HG03196 (cell line): ENCODE results near the gene CEBPB.
"Not testable (repeated sequence)": the region's sequence is repeated elsewhere in the genome, so short reads cannot be mapped to it uniquely, and the experiment has no call there.

Source experiments
- ATAC-seq: cut with Tn5 transposase; IDR thresholded peaks from one replicate; pipeline ENCODE4 v1.9.1; 2021; ENCODE audit not compliant: unreplicated experiment

Gene CEBPB

GRCh38 chr20:50190251-50191064 is at the start of gene CEBPB:
Gene CEBPB (plus strand): TSS chr20:50190830. CDS start chr20:50191034, 204 bp downstream.
- ATAC-seq = no peak

GRCh38 chr20:50141018-50141675 is 49.5 kb upstream of the CEBPB start:
- no peak for ATAC-seq

- ATAC-seq = no peak
These were observed 48.6 kb upstream of the CEBPB start for GRCh38 chr20:50141811-50142561.

DNA sequence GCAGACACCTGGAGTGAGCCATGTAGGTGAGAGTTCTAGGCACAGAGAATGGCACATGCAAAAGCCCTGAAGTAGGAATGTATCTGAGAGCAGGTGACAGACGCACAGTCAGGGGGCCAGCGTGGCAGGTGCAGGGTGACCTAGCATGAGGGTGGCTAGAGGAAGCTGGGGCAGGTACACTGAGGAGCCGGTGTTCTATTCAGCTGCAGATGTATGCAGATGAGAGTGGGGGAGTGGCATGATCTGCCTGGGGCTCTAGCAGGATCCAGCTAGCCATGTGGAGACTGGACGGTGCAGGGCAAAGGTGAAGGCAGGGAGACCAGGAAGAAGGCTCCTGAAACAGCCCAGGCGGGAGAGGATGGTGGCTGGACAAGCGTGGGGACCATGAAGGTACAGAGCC is 47.8 kb upstream of the CEBPB start:
- ATAC-seq = no peak

DNA sequence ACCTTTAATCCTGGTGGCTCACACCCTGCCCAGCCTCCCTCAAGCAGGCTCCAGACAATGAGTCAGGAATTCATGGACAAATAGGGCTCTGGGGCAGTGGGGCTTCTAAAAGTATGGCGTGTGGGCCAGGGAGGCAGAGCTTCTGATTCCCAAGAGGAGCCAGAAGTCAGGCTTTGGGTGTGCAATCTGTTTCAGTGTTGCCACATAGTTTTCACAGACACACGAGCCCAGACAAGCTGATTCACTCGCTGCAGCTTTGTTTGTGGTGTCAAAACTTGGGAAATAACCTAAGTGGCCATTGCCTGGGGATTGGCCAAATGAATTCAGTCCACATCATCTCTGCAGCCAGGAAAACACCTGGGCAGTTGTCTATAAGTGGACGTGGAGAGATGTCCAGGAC is 46.3 kb upstream of the CEBPB start:
- ATAC-seq = no peak

GRCh38 chr20:50145566-50145965 is 45.1 kb upstream of the CEBPB start:
- no peak for ATAC-seq

GRCh38 chr20:50146214-50146613 is 44.4 kb upstream of the CEBPB start:
- ATAC-seq = no peak

- peak; percentile 58 for ATAC-seq
These were observed 43.6 kb upstream of the CEBPB start for GRCh38 chr20:50146732-50147662.

DNA sequence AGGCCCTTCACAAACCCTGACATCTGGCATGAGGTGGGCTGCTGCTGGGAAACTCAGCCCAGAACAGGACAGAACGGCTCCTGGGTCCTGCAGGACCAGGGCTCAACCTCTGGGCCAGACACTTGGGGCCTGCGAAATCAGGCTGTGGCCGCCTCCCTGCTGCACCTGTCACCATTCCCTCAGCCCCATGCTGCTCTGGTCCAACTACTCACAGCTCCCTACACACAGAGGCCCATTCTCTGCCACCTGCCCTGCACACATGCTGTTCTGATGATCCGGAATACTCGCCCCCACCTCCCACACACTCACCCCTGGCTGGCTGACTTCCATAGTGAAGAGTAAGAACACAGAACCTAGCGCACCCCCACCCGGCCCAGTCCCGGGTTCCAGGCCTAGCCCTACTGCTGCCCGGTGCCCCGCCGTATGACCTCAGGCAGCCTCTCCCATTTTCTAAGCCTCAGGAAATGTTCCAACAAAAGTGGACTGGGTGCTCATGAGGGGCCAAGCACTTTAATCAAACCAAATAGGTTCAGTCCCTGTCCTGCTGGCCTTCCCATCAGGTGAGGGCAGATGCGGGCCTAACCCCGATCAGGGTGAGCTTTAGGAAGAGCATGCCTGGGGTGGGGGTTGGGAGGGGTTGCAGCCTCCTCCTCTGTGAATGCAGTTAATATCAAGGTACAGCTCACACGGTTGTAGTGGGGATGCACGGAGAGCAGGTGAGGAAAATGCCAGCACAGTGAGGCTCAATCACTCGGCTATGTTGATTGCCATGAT is 41.0 kb upstream of the CEBPB start:
- ATAC-seq = no peak

GRCh38 chr20:50151034-50151743 is 39.4 kb upstream of the CEBPB start:
- no peak for ATAC-seq

GRCh38 chr20:50152394-50153152 is 38.1 kb upstream of the CEBPB start:
- ATAC-seq = no peak

DNA sequence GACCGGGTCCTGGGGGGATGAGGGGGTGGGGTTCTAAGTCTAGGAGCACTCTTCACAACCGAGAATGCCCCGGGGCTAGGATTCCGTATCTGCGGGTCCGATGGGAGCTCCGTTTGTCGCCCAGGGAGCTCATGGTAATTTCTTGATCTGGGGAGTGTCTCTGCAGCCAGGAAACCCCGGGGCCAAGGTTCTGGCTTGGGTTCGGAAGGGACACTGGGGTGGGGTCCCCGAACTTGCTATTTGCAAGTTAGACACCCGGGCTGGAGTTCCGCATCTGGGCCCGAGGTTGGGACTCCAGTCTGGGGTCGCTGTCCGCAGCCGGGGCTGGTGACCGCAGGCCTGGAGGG is 37.5 kb upstream of the CEBPB start:
- peak; percentile 5 for ATAC-seq

GRCh38 chr20:50153500-50154377 is 36.9 kb upstream of the CEBPB start, which contains the start of gene PEDS1:
Gene PEDS1 (minus strand): TSS chr20:50153723. CDS start chr20:50153637, 86 bp downstream.
- peak; percentile 90 for ATAC-seq

- ATAC-seq = not testable (repeated sequence)
These were observed 29.1 kb upstream of the CEBPB start for GRCh38 chr20:50161494-50161893.

DNA sequence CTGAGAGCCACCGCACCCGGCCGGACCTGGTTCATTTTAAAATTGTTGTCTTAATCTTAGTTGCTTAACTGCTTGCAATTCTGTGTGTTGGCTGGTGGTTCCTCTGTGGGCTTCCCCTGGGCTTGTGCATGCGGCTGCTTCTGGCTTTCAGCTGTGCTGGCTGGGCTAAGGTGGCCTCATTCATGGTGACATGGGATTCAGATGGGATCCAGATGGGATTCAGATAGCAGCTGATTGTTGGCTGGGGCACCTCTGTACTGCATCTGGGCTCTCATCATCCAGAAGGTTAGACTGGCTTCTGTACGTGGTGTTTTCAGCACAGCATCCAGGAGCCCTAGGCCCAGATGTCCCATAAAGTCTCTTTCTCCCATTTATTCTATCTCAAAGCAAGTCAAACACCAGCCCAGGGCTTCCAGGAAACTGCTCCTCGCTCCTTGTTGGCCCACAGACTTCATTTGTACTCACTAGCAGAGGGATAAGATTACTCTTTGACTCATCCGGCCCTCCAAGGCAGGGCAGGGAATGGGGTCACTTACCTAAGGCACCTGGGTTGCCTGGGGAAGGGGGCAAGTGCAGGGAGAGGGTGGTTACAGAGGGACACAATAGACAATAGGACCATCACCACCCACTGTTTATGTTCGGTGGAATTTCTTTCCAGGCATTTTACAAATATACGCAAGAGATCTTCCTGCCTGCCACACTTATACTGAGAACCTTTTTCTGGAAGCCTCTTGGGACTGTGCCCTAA is 26.9 kb upstream of the CEBPB start:
- ATAC-seq = no peak

DNA sequence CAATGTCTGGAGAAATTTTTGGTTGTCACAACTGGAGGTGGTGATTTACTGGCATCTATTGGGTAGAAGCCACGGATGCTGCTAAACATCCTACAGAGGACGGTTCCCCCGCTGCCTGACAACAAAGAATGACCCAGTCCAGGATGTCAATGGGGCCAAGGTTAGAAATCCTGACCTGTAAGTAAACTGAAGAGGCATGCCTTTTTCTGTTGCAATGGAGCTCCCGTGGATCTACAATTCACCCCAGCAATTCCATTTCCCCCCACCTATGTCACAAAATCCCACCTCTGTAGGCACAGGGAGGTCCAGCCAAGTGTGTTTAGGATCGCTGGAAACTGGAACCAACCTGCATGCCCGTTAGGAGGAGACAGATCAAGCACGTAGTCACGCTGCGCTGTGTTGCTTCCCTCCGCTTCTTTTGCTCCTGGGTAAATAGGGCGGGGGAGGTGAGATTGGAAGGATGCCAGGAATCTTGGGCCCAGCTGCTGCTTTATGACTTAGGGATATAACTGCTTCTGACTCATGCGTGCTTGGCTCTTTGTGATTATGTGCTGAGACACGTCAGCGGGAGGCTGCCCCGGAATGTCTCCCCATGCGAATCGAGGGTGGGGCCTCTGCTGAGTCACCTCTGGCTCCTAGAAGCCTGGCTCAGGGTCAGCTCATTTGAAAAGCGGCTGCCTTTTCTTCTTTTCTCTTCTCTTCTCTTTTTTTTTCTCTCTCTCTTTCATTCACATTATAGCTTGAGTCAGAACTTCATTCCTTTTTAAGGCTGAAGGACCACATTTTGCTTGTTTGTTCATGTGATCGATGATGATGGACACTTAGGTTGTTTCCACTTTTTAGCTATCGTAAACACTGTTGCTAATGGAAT is 24.7 kb upstream of the CEBPB start:
- peak; percentile 95 for ATAC-seq
